Sigmoid colon (tissue), 7 donors: Measurements from ENCODE around the gene HNRNPDL. TPM values are rescaled to one million over a fixed set of nuclear protein-coding genes. Genes with fewer than 3 reads are reported as not detected.

Experiments used
- DNase-seq: peaks from one replicate; pipeline ENCODE4 v3.0.0-alpha.2; 2019
- H3K27ac ChIP-seq, 4 donors: fragments of 200-600 bp; sonication (generic); one replicate each; pipeline ENCODE4 v1.5.1; 2016 to 2019; ENCODE audit warnings: mild to moderate bottlenecking in 1 of 4
- H3K27me3 ChIP-seq, 3 donors: fragments of 200-600 bp; sonication (generic); one replicate each; pipeline ENCODE4 v1.5.1; 2019; ENCODE audit warnings: mild to moderate bottlenecking in 1 of 3
- H3K36me3 ChIP-seq, 4 donors: fragments of 200-600 bp; sonication (generic); one replicate each; pipeline ENCODE4 v1.5.1; 2016 to 2019
- H3K4me1 ChIP-seq, 4 donors: fragments of 200-600 bp; sonication (generic); one replicate each; pipeline ENCODE4 v1.5.1; 2017 to 2019
- H3K4me3 ChIP-seq, 4 donors: fragments of 200-600 bp; sonication (generic); one replicate each; pipeline ENCODE4 v1.5.1; 2017 to 2019; ENCODE audit warnings: mild to moderate bottlenecking in 2 of 4, moderate library complexity in 1 of 4
- H3K9me3 ChIP-seq, 4 donors: fragments of 200-600 bp in 3 of 4; sonication (generic) in 3 of 4; one replicate each; pipeline versions ENCODE4 v1.5.1 to v1.6.1; 2013 to 2019
- CTCF ChIP-seq, 4 experiments: fragments of 450-650 bp in 3 of 4; fragments of 200-600 bp in 1 of 4; IDR thresholded peaks; one replicate each; pipeline ENCODE4 v1.5.1; 2016 to 2019; ENCODE audit warnings: antibody characterized with exemption in 4 of 4, mild to moderate bottlenecking in 3 of 4, moderate library complexity in 2 of 4
- EP300 ChIP-seq, 4 donors: sonication (generic); formaldehyde crosslinking; IDR thresholded peaks; one replicate each; pipeline ENCODE4 v1.6.1; 2017; ENCODE audit warnings: antibody characterized with exemption in 4 of 4
- POLR2A ChIP-seq, 2 donors: fragments of 450-650 bp; IDR thresholded peaks; one replicate each; pipeline ENCODE4 v1.6.1; 2016; ENCODE audit warnings: antibody characterized with exemption in 2 of 2, mild to moderate bottlenecking in 2 of 2, moderate library complexity in 2 of 2
- POLR2AphosphoS5 ChIP-seq, 4 donors: sonication (generic); formaldehyde crosslinking; IDR thresholded peaks; one replicate each; pipeline ENCODE4 v1.6.1; 2017; ENCODE audit warnings: antibody characterized with exemption in 4 of 4
- WGBS, 2 donors: extraction: QIAGEN DNeasy Blood & Tissue Kit; methylation state at CpG; one replicate each; pipeline ENCODE4 v1.1.7; 2013; 5-methylcytosine and 5-hydroxymethylcytosine counted together
- intact Hi-C: fragments of 100-400 bp; cut with DNase I; formaldehyde crosslinking; loops from one replicate; pipeline ENCODE4 v1.15.1; 2023
- polyA plus RNA-seq, 3 donors: library from polyadenylated mRNA; stranded (reverse); fragments of 200-250 nt; gene quantifications; one replicate each; pipeline ENCODE4 v1.2.3, GENCODE V29; 2013
- total RNA-seq, 4 donors: library from RNA; depleted of rRNA; stranded (reverse); fragments of >200 nt; gene quantifications; one replicate each; pipeline ENCODE4 v1.1.0, GENCODE V29; 2016
- donor health status: healthy with polysubstance abuse.
- donor health status: Bipolar disorder and iron deficiency.
- donor health status: healthy.

HNRNPDL gene
- total and polyA plus RNA-seq, 7 donors, result 70.5 to 253 (median 178) TPM

- intact Hi-C loops, result loop anchor here (2.0 to 10.0 kb wide), 6 partner anchors 439 to 993 kb away; partner anchors contain the start of genes COQ2, HELQ, MRPS18C and THAP9
- Histone ChIP-seq H3K36me3 (peaks cover 9 to 40% (median 12%) of the 10 kb centered on the region in 4 donors), H3K4me3 (no peak overlapping the region), H3K27ac (no peak overlapping the region), H3K27me3 (no peaks in the 10 kb centered on the region), H3K9me3 (no peaks in the 10 kb centered on the region), H3K4me1 (peaks cover 0 to 11% (median 3%) of the 10 kb centered on the region in 4 donors)
- no peak for DNase-seq
- no peak for TF ChIP-seq EP300 (IDR thresholded peaks at IDR 0.05)
- no peak for TF ChIP-seq POLR2AphosphoS5 (IDR thresholded peaks at IDR 0.05)
- no peak for TF ChIP-seq CTCF (IDR thresholded peaks at IDR 0.05)
- TF ChIP-seq POLR2A (IDR thresholded peaks at IDR 0.05), result no peak
- WGBS, 2 donors, result 72 to 97% methylated on average over 2 of the region's 2 CpGs
These were observed 31.4 kb upstream of the HNRNPDL start for GRCh38 chr4:82461710-82462109.

- no peak for DNase-seq
- no peak for TF ChIP-seq POLR2A (IDR thresholded peaks at IDR 0.05)
- no peak for TF ChIP-seq CTCF (IDR thresholded peaks at IDR 0.05)
- TF ChIP-seq EP300 (IDR thresholded peaks at IDR 0.05), result no peak
- TF ChIP-seq POLR2AphosphoS5 (IDR thresholded peaks at IDR 0.05), result no peak
- Histone ChIP-seq H3K27ac (no peak overlapping the region), H3K9me3 (no peaks in the 10 kb centered on the region), H3K4me3 (no peak overlapping the region), H3K4me1 (peaks cover 0 to 11% (median 3%) of the 10 kb centered on the region in 4 donors), H3K27me3 (no peaks in the 10 kb centered on the region), H3K36me3 (peaks cover 9 to 59% (median 12%) of the 10 kb centered on the region in 4 donors)
- WGBS, 2 donors, result 89 to 93% methylated on average over 2 of the region's 2 CpGs
- intact Hi-C loops, result no loop called here
These were observed 28.5 kb upstream of the HNRNPDL start for GRCh38 chr4:82458729-82459128.

GRCh38 chr4:82457266-82457665 is 27.0 kb upstream of the HNRNPDL start:
- Histone ChIP-seq H3K27ac (no peak overlapping the region), H3K36me3 (peaks cover 9 to 70% (median 14%) of the 10 kb centered on the region in 4 donors), H3K4me3 (no peak overlapping the region), H3K4me1 (peaks cover 0 to 4% (median 0%) of the 10 kb centered on the region in 4 donors), H3K9me3 (no peaks in the 10 kb centered on the region), H3K27me3 (no peaks in the 10 kb centered on the region)
- WGBS, 2 donors, result 91 to 92% methylated on average over 7 of the region's 7 CpGs
- intact Hi-C loops, result no loop called here
- TF ChIP-seq POLR2AphosphoS5 (IDR thresholded peaks at IDR 0.05), result no peak
- TF ChIP-seq EP300 (IDR thresholded peaks at IDR 0.05), result no peak
- no peak for TF ChIP-seq CTCF (IDR thresholded peaks at IDR 0.05)
- no peak for TF ChIP-seq POLR2A (IDR thresholded peaks at IDR 0.05)
- no peak for DNase-seq

- DNase-seq, result no peak
- H3K36me3 ChIP-seq, result peaks cover 8 to 67% (median 18%) of the 10 kb centered on the region in 4 donors
- TF ChIP-seq POLR2AphosphoS5 (IDR thresholded peaks at IDR 0.05) (no peak), EP300 (IDR thresholded peaks at IDR 0.05) (no peak), POLR2A (IDR thresholded peaks at IDR 0.05) (no peak), CTCF (IDR thresholded peaks at IDR 0.05) (no peak)
- intact Hi-C loops, result no loop called here
- H3K9me3 ChIP-seq, result no peaks in the 10 kb centered on the region
- H3K27me3 ChIP-seq, result no peaks in the 10 kb centered on the region
- WGBS, 2 donors, result 97 to 98% methylated on average over 7 of the region's 7 CpGs
- no peaks in the 10 kb centered on the region for H3K4me1 ChIP-seq
- no peak overlapping the region for H3K27ac ChIP-seq
- H3K4me3 ChIP-seq, result no peak overlapping the region
These were observed 21.8 kb upstream of the HNRNPDL start for GRCh38 chr4:82452026-82452425.
